Measurements from ENCODE around the gene PRIM2.
"Not testable (repeated sequence)": the region's sequence is repeated elsewhere in the genome, so short reads cannot be mapped to it uniquely, and the experiment has no call there.

- not testable (repeated sequence) for TF ChIP-seq CTCF (IDR thresholded peaks at IDR 0.05; ENCODE audit: poor library complexity); EZH2 (IDR thresholded peaks at IDR 0.05; ENCODE audit: borderline replicate concordance); EZH2phosphoT487 (IDR thresholded peaks at IDR 0.05; ENCODE audit: low read depth, severe bottlenecking, unreplicated experiment)
Measured at GRCh38 chr6:57459781-57460180, 142.4 kb downstream of the PRIM2 start.

All from hepatocyte (in vitro differentiated cells).